Measurements from ENCODE around the gene KCTD5.

The KCTD5 gene

DNA sequence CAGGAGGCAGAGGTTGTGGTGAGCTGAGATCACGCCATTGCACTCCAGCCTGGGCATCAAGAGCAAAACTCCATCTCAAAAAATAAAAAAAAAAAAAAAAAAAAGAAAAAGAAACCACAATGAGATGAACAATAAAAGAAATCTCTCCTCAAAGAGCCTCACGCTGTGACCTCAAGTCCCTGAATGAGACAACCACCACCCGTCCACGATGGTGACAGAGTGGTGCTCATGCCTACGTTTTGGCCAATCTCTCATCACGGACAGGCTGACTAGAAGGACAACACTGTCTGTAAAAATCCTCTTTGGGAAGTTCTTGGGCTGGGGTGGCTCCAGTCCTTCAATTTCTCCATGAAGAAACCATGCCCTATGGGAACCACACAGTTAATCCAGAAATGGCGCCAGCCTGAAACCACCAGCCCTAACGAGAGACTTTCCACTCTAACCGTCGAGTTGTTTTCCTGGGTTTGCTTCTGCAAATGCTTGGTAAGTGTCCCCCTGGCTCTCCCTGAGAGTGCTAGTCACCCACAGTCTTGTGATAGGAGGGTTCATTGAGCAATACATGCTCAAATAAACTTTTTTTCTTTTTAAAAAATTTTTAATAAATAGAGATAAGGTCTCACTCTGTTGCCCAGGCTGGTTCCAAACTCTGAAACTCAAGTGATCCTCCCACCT is 52.7 kb downstream of the KCTD5 start:
- no peak for DNase-seq

DNA sequence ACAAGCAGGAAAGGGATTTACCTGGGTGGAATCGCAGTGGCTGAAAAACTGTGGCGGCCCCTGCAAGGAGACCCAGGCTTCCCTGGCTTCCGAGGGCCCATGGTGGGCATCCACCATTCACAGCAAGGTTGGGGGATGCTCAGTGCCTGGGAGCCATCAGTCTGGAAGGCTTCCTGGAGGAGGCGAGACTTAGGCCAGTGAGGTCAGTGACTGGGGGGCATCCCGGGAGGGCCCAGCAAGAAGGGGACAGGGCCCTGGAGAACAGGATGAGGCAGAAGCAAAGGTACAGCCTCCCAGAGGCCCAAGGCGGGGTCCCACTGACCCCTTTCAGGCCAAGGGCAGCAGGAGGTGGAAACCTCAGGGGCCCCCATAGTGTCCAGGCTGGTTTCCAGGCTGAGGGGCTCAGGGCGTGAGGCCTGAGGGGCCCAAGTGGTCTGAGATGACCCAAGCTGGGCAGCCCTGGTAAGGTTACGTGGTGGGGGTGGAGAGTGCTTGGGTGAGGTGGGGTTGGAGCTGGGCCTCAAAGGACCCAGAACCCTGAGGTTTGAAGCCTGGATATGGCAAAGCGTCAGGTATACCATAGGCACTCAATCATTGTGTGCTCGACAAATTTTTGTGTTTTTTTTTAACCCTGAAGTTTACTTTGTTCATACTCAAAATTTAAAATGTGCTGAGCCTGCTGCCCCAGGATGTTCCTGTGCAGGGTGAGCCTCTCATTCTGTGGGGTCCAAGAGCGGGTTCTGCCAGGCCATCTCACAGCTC is 54.3 kb downstream of the KCTD5 start:
- DNase-seq: no peak

DNA sequence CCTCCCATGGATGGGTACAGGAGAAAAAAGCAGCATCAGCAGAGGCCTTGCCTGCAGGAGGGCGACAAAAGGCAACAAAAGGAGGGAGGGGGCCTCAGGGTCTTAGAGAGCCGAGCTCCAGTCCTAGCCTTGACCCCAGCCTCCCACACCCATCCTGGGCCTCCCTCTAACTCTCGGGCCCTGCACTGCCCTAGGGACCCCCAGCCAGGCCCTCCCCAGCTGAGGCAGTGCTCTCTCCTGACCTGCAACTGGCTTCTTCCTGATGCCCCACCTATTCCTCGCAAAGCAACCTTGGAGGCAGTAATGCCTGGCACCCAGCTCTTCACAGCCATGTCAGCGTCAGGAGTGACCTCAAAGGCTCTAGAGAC is 54.9 kb downstream of the KCTD5 start:
- DNase-seq: no peak

DNA sequence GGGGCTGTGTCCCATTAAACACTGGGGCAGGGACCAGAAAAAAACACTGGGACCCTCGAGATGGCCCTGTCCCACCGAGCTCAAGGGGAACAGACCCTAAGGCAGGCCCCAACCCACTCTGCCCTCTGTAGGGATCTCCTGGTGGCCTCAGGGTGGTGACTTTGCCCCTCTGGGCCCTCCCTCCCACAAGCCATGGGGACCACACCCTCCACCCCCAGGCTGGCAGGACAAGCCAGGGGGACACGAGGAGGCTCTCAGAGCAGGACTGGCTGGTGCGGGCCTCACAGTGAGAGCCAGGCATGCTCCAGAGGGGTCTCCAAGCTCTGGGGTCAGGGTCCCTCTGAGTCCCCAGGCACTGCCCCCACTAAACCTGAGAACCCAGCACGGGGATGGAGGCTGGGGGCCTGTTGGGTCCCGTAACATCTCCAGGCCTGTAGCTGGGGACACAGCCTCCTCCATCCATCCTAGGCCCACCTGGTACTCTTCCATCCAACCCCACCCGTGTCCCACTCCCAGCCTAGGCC is 55.6 kb downstream of the KCTD5 start:
- no peak for DNase-seq

DNA sequence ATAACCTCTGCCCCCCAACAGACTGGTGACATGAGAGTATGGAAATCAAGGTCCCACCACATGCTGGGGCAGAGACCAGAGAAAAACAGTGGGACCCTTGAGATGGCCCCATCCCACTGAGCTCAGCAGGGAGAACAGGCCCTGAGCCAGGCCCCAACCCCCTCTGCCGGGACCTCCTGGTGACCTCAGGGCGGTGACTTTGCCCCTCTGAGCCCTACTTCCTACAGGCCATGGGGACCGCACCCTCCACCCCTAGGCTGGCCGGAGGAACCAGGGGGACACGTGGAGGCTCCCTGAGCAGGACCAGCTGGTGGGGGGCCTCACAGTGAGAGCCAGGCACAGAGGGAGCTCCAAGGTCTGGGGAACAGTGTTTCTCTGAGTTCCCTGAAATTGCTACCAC is 56.3 kb downstream of the KCTD5 start:
- DNase-seq: no peak

DNA sequence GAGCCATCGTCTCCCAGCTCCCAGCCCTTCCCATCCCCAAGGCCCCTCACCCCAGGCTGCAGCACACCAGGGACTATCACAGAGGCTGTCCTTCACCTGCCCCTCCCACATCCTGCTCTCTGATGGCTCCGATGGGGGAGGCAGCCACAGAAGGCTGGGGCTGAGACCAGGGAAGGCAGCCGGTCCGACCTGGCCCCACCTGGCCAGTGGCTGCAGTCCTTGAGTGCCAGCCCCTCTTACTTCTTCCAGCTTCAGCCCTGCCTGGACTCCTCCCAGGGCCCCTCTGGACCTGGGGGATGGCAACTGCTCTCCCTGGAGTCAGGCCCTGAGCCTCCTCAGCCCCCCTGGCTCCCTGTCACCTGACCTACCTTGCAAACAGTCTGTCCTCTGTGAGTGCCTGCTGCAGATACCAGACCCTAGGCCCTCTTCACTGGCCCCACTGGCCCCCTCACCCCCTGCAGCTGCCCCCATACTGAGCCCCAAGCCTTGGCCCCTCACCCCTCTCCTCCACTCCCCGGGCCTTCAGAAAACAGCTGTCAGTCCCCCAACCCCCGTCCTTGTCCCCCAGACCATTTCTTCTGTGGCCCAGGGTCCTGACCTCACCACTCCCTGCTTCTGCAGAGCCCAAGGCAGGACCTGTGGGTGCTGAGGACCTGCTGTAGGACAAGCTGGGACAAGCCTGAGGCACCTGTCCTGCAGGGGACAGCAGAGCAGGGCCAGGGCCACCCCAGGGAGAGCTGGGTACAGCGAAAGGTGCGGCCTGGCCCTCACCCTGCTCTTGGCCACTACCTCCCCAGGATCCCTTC is 57.5 kb downstream of the KCTD5 start:
- DNase-seq: no peak

DNA sequence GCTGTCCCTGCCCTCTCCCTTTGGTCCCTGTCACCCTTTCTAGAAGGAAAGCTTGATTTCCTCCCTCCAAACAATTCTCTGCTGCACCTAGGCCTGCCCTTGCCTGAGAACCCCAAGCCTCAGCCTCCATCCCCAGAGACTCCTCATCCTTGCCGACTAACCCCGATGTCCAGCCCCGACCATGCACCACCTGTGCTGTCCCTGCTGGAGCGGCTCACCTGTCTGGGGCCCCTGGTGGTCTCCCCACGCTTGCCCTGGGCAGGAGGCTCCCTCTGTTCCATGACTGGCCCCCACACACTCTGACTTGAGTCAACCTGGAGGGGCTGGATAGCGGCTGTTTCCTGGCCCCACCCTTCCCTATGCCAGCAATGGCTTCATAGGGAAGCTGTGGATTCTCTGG is 58.2 kb downstream of the KCTD5 start:
- DNase-seq: no peak

DNA sequence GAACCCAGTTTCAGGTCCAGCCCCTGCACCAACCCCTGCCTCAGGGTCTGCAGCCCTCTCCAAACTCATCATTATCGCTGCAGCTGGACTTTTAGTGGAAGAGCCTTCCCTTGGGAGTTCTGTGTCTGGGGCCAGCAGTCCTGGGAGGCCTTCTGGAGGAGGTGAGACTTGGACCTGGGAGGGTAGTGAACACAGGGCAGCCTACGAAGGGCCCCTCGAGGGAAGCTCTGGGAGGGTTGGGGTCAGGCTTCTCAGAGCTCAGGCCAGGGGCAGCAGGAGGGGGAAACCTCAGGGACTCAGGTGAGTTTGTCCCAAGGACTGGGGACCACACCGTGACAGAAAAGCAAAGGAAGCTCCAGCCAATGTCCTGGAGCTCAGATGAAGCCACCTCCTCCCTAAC is 58.8 kb downstream of the KCTD5 start:
- no peak for DNase-seq

DNA sequence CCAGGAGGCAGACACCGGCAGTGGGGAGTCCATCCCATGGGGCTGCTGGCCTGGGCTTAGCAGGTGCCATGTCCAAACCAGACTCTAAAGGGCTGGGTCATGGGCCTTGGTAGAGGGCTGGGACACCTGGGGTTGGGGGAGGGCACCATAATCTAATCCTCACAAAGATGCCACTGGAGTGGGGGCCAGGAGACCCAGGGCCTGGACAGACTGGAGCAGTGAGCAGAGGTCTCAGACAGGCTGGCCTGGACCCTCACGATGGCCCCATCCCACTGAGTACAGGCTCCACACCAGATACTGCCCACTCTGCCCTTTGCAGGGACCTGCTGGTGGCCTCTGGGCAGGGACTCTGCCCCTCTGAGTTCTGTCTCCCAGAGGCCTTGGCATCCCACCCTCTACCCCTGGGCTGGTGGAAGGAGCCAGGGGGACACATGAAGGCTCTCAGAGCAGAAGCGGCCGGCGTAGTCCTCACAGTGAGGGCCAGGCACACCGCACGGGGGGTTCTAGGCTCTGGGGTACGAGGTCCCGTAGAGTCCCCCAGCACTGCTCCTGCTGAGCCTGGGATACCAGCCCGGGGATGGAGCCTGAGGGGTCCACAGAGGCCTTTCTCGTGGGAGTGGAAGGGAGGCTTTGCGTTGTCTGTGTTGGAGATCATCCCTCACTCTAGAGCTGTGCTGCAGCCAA is 60.1 kb downstream of the KCTD5 start:
- DNase-seq: no peak

DNA sequence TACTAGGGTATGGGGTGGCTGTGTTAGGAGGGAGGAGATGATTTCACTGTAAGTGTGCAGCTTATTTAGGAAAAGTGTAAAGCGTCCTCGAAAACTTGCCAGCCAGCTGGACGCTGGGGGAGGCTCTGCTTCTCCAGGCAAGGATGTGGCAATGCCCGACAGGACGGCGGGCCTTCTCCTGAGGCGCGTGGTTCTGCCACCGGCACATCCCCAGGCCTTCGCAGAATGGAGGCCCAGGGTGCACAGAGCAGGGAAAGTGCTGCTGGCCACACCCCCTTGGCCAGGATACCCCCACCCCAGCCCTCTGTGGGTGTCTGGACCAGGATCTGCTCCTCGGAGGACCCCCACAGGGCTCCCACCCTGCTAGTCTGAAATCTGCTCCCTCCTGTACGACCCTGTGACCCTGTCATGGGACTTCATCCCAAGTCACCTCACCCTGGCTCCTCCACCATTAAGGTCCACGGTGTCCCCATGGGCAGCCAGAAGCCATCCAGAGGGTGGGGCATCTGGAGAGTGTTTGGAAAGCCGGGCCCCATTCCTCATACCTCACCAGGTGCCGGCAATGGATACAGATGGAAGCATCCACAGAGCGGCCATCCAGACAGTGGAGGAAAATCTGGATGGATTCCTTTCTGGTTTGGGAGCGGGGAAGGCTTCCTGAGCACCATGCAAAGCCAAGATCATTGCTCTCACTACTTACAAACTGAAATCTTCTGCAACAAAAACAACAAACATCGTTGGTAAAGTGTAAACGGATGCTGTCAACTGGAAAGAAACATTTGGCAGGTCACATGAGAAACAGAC is 60.9 kb downstream of the KCTD5 start:
- DNase-seq: no peak

DNA sequence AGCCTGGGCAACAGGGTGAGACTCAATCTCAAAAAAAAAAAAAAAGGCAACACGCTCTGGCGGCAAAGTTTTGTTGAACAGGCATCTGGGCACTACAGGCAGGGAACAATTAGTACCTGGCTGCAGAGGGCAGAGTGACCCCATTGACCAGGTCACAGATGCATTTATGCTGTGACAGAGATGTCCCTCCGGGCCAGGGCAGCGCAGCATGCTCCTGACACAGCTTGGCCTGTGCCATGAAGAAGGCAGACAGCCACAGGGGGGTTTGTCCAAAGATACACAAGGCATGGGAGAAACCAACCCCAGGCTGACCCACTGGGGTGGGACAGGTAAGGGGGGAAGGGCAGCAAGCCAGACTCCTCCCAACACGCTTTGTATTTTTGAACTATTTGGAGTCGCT is 62.4 kb downstream of the KCTD5 start:
- no peak for DNase-seq

DNA sequence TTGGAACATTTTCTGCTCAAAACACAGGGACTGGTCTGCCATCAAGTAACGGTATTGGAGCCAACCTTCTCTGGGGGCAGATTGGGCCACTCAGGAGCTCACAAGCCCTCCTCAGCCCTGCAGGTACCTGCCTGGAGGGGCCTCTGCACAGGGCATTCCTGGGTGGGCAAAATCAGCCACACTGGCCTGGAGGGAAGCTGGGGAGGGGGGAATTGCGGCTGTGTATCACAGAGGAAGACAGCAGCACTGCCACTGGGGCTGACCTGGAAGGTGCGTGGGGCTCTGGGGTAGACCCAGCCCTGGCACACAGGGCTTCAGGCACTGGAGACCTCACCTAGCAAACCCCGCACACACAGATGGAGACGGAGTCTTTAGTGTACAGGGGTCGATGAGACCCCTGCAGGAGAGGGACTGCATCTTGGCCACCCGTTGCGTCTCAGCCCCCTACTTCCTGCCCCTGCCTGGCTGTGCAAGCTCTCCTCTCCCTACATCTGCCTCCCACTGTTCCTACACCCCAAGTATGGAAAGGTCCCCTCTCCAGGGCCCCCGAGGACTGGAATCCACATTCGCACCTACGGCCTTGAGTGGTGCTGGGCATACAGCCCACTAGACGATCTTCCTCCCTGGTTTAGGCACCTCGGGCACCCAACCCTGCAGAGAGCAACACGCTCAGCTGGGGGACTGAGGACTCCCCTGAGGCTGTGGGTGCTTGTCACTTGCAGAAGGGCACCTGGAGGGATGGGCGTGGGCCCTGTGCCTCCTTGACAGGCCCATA is 63.0 kb downstream of the KCTD5 start:
- DNase-seq: no peak

DNA sequence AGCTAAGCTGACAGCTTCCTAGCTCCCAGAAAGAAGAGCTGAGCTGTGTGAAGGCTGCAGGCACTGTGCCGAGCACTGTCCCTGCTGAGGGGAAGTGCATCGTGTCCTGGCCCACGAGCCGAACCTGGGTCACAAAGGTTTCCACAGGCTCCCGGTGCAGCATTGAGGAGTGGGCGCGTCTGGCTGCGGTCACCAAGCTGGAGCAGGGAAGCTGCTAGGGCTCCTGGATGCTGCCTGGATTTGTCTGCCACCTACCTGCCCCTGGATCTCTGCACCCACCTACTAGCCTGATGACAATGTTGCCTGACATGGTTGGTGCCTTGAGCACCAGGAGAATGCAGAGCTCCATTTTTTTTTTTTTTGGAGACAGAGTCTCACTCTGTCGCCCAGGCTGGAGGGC is 63.6 kb downstream of the KCTD5 start:
- no peak for DNase-seq

DNA sequence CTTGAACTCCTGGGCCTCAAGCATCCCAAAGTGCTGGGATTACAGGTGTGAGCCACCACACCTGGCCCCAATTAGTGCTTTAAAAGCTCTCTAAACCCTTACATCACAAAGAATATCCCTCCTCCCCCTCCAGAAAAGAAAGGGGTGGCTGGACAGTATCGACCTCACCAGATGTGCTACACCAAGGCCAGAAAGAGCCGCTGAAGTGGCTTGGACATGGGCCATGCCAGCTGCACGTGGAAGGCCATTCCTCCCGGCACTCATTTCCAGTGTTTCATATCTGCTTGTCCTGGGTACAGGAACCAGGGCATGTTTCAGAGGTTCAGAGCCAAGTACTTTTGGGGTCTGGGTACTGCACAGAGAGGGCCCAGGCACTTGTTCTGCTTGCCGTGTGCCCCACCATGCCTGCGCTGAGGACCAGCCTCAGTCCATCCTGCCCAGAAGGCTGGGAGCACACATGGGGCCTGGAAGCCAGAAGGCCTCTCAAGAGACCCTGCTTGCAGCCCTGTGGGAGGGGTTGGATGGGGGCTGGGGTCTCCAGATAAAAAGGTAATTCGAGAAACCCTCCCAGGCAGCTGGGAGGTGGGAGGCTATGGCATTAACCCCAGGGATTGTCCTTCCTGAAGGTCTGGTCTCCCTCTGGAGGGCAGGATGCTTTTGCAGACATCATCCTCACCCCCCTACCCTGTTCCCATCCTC is 66.6 kb downstream of the KCTD5 start:
- DNase-seq: no peak

DNA sequence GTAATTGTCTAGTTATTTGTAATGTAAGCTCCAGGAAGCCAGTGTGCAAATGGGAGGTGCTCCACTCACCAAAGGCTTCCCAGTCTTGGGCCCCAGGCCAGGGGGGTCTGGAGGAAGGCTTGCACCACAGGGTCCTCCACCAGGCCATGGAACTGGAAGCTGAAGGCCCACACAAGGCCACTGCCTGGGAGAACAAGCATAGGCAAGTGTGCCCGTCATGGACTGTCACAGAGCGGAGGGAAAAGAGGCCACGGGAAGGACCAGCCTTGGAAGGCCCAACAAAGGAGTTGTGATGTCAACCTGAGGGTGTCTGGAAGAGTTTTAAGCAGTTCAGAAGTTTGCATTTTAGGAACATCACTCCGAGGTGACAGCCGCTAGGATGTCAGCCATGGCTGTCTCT is 67.2 kb downstream of the KCTD5 start:
- DNase-seq: no peak

DNA sequence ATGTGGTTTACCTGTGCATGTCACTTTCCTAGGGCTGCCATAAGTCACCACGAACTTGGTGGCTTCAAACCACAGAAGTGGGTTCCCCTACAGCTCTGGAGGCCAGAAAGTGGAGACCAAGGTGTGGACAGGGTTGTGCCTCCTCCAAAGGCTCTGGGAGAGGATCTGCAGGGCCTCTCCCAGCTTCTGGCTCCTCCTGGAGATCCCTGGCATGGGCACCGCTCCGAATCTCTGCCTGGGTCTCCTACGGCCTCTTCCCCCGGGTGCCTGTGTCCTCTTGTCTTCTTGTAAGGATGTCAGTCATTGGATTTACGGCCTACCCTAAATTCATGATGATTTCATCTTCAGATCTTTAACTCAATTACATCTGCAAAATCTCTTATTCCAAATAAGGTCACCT is 67.6 kb downstream of the KCTD5 start:
- no peak for DNase-seq

DNA sequence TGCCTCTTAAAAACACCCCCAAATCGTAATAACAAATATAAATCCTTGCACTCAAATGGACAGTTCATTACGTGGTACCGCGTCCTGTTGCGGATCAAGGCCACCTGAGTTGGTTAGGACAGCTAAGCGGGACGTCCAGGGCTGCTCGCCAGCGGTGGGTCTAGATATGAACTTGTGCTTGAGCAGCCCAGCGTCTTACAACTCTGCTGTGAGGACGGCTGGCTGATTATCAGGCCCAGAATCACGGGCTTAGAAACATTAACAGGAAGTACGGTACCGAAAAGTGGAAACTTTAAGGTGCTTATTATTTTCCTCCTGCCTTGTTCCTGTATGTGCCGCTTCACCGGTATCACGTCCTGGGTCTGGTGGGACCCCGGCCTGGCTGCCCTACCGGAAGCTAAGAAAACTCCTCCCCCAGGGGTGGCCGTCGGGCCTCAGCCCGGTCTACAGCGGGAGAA is 69.3 kb downstream of the KCTD5 start:
- peak; percentile 80 to 84 for DNase-seq

DNA sequence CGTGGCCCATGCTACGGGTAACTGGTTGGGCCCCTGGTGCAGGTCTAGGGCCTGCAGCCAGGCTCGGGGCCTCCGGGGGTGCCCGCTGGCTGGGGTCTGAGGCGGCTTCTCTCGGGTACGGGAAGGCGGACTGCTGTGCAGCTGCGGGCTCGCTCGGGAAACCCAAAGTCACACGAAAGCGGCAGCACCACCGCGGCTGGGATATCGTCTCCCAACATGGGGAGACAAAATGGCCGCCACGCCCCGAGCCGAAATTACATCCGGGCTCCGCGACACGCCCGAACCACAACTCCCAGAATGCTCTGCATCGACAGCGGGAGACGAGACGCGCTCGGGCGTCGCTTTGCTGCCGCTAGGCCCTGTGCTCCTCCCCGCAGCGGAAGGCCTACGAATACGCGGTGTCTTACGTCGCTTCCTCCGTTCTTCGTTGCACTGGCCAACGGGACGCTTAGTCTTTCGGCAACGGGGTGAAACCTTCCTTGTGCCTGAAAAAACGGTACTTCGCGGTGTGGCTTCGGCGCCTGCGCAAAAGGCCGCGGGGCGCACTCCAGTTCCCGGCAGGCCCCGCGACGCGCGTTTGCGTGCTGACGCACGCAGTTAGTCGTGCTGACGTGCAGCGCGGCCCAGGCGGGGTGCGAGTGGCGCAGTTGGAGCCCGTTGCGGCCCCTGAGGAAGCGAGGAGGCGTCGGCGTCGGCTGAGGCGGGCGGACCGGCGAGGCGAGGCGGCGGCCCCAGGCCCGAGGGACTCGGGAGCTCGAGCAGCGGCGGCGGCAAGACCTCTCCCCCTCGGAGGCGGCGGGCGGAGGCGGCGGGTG is 69.9 kb downstream of the KCTD5 start, which contains the start of gene SRRM2:
Gene SRRM2, plus strand, starts transcription at position 604 of the 815 bp plus-strand sequence. CDS start 3,727 bp downstream, outside the sequence.
- peak; percentile 94 to 97 for DNase-seq

Measured in NCI-H524 (cell line).